SK-N-SH treated with all-trans-retinoic acid at 6 μM for 48 hours (cell line): ENCODE data around the gene TEAD1.

ENCODE experiments used
- ATAC-seq: fragments of 200-7000 bp; cut with Tn5 transposase; 3 replicates; pipeline ENCODE4 v1.9.1; 2020; ENCODE audit warnings: mild to moderate bottlenecking, moderate library complexity
- BACH2 ChIP-seq: fragments of 250-450 bp; sonication (Bioruptor Pico); IDR thresholded peaks from 2 replicates; pipeline ENCODE4 v1.9.0; 2021; ENCODE audit warnings: mild to moderate bottlenecking, borderline replicate concordance
- CSDC2 ChIP-seq: fragments of 250-450 bp; sonication (Bioruptor Pico); IDR thresholded peaks from 2 replicates; pipeline ENCODE4 v1.5.0; 2020; ENCODE audit warnings: mild to moderate bottlenecking, moderate library complexity
- ESRRG ChIP-seq: fragments of 250-450 bp; sonication (Bioruptor Pico); IDR thresholded peaks from 2 replicates; pipeline ENCODE4 v1.6.1; 2021; ENCODE audit warnings: mild to moderate bottlenecking
- ISL1 ChIP-seq: fragments of 250-450 bp; sonication (Bioruptor Pico); IDR thresholded peaks from 2 replicates; pipeline ENCODE4 v2.1.2; 2022; ENCODE audit warnings: mild to moderate bottlenecking, moderate library complexity
- OSR1 ChIP-seq: fragments of 250-450 bp; sonication (Bioruptor Pico); IDR thresholded peaks from 2 replicates; pipeline ENCODE4 v1.8.0; 2022; ENCODE audit warnings: moderate library complexity, mild to moderate bottlenecking, inconsistent platforms
- PPARA ChIP-seq: fragments of 250-450 bp; sonication (Bioruptor Pico); IDR thresholded peaks from 2 replicates; pipeline ENCODE4 v1.5.0; 2020; ENCODE audit warnings: mild to moderate bottlenecking, borderline replicate concordance
- RARB ChIP-seq: fragments of 250-450 bp; sonication (Bioruptor Pico); IDR thresholded peaks from 2 replicates; pipeline ENCODE4 v1.8.0; 2021; ENCODE audit warnings: mild to moderate bottlenecking, moderate library complexity
- SNAI2 ChIP-seq: fragments of 250-450 bp; sonication (Bioruptor Pico); IDR thresholded peaks from 2 replicates; pipeline ENCODE4 v1.5.0; 2020; ENCODE audit warnings: mild to moderate bottlenecking, moderate library complexity
- TCF4 ChIP-seq: fragments of 250-450 bp; sonication (Bioruptor Pico); IDR thresholded peaks from 2 replicates; pipeline ENCODE4 v1.8.0; 2021; ENCODE audit warnings: mild to moderate bottlenecking, moderate library complexity, borderline replicate concordance
- TOX ChIP-seq: fragments of 250-450 bp; sonication (Bioruptor Pico); IDR thresholded peaks from 2 replicates; pipeline ENCODE4 v1.8.0; 2021; ENCODE audit warnings: mild to moderate bottlenecking, moderate library complexity, borderline replicate concordance
- TSHZ2 ChIP-seq: fragments of 250-450 bp; sonication (Bioruptor Pico); IDR thresholded peaks from 2 replicates; pipeline ENCODE4 v1.5.0; 2020; ENCODE audit warnings: mild to moderate bottlenecking, moderate library complexity
- ZFP3 ChIP-seq: fragments of 250-450 bp; sonication (Bioruptor Pico); IDR thresholded peaks from 2 replicates; pipeline ENCODE4 v1.5.0; 2020; ENCODE audit warnings: mild to moderate bottlenecking, moderate library complexity
- ZFP30 ChIP-seq: fragments of 450-650 bp; formaldehyde crosslinking; IDR thresholded peaks from 2 replicates; pipeline ENCODE4 v1.5.0; 2022; ENCODE audit warnings: mild to moderate bottlenecking, moderate library complexity
- ZNF8 ChIP-seq: fragments of 450-650 bp; formaldehyde crosslinking; IDR thresholded peaks from 2 replicates; pipeline ENCODE4 v1.5.0; 2020; ENCODE audit warnings: mild to moderate bottlenecking, moderate library complexity
- TF ChIP-seq, protein P1 (sequence below): fragments of 250-450 bp; sonication (Bioruptor Pico); IDR thresholded peaks from 2 replicates; pipeline ENCODE4 v1.8.0; 2020; ENCODE audit warnings: mild to moderate bottlenecking, moderate library complexity, borderline replicate concordance
- TF ChIP-seq, protein P2 (sequence below): fragments of 250-450 bp; sonication (Bioruptor Pico); IDR thresholded peaks from 2 replicates; pipeline ENCODE4 v1.5.1; 2021; ENCODE audit warnings: mild to moderate bottlenecking, moderate library complexity
- TF ChIP-seq, protein P3 (sequence below): fragments of 250-450 bp; sonication (Bioruptor Pico); IDR thresholded peaks from 2 replicates; pipeline ENCODE4 v1.8.0; 2021; ENCODE audit warnings: low read depth, mild to moderate bottlenecking, moderate library complexity, borderline replicate concordance
- TF ChIP-seq, protein P4 (sequence below): fragments of 250-450 bp; sonication (Bioruptor Pico); IDR thresholded peaks from 2 replicates; pipeline ENCODE4 v1.5.1; 2020; ENCODE audit warnings: low read depth, mild to moderate bottlenecking, moderate library complexity

The TEAD1 gene

GRCh38 chr11:12746593-12747097, 72.4 kb downstream of the TEAD1 start:
- TF ChIP-seq, protein P1, sequence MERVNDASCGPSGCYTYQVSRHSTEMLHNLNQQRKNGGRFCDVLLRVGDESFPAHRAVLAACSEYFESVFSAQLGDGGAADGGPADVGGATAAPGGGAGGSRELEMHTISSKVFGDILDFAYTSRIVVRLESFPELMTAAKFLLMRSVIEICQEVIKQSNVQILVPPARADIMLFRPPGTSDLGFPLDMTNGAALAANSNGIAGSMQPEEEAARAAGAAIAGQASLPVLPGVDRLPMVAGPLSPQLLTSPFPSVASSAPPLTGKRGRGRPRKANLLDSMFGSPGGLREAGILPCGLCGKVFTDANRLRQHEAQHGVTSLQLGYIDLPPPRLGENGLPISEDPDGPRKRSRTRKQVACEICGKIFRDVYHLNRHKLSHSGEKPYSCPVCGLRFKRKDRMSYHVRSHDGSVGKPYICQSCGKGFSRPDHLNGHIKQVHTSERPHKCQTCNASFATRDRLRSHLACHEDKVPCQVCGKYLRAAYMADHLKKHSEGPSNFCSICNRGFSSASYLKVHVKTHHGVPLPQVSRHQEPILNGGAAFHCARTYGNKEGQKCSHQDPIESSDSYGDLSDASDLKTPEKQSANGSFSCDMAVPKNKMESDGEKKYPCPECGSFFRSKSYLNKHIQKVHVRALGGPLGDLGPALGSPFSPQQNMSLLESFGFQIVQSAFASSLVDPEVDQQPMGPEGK (CRISPR knock-in tag): no peak
- 0 out of 2 replicates have a peak, but pooled peaks have one; percentile 25 for TF ChIP-seq CSDC2 (CRISPR knock-in tag)
- peak; percentile 85 for ATAC-seq

- TF ChIP-seq, protein P2, sequence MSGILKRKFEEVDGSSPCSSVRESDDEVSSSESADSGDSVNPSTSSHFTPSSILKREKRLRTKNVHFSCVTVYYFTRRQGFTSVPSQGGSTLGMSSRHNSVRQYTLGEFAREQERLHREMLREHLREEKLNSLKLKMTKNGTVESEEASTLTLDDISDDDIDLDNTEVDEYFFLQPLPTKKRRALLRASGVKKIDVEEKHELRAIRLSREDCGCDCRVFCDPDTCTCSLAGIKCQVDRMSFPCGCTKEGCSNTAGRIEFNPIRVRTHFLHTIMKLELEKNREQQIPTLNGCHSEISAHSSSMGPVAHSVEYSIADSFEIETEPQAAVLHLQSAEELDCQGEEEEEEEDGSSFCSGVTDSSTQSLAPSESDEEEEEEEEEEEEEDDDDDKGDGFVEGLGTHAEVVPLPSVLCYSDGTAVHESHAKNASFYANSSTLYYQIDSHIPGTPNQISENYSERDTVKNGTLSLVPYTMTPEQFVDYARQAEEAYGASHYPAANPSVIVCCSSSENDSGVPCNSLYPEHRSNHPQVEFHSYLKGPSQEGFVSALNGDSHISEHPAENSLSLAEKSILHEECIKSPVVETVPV (CRISPR knock-in tag): no peak
- TF ChIP-seq RARB (CRISPR knock-in tag) (no peak), TOX (CRISPR knock-in tag) (no peak), PPARA (CRISPR knock-in tag) (no peak), ZFP30 (no peak), ISL1 (CRISPR knock-in tag) (no peak)
- ATAC-seq: no peak
Observed at GRCh38 chr11:12748561-12748960, 74.3 kb downstream of the TEAD1 start.

DNA sequence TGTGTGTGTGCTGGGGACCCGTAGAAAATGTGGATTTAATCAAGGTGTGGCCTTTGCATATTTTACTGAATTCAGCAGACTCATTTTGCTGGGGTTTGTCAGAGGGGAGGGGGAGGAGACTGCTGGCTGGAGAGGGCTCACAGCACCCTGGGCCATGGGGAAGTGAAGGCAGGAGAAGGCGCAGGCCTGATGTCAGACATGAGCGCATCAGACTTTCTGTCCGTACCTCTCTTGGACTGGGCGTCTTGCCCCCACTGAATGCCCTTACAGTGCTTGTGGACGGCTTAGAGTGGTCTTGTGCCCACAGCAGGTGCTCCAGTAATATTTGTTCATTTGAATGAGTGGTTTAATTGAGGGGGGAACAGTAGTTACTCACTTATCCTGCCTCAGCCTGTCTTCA, 75.2 kb downstream of the TEAD1 start:
- no peak for TF ChIP-seq OSR1 (CRISPR knock-in tag)
- TF ChIP-seq, protein P3, sequence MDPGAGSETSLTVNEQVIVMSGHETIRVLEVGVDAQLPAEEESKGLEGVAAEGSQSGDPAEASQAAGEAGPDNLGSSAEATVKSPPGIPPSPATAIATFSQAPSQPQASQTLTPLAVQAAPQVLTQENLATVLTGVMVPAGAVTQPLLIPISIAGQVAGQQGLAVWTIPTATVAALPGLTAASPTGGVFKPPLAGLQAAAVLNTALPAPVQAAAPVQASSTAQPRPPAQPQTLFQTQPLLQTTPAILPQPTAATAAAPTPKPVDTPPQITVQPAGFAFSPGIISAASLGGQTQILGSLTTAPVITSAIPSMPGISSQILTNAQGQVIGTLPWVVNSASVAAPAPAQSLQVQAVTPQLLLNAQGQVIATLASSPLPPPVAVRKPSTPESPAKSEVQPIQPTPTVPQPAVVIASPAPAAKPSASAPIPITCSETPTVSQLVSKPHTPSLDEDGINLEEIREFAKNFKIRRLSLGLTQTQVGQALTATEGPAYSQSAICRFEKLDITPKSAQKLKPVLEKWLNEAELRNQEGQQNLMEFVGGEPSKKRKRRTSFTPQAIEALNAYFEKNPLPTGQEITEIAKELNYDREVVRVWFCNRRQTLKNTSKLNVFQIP (CRISPR knock-in tag): no peak
- no peak for ATAC-seq

GRCh38 chr11:12750181-12750580, 76.0 kb downstream of the TEAD1 start:
- no peak for TF ChIP-seq PPARA (CRISPR knock-in tag)
- no peak for TF ChIP-seq ZFP3
- no peak for TF ChIP-seq SNAI2 (CRISPR knock-in tag)
- TF ChIP-seq TSHZ2 (CRISPR knock-in tag): no peak
- no peak for TF ChIP-seq ESRRG
- no peak for TF ChIP-seq CSDC2 (CRISPR knock-in tag)
- TF ChIP-seq ZNF8 (CRISPR knock-in tag): no peak
- TF ChIP-seq, protein P3 (CRISPR knock-in tag): no peak
- no peak for TF ChIP-seq TOX (CRISPR knock-in tag)

DNA sequence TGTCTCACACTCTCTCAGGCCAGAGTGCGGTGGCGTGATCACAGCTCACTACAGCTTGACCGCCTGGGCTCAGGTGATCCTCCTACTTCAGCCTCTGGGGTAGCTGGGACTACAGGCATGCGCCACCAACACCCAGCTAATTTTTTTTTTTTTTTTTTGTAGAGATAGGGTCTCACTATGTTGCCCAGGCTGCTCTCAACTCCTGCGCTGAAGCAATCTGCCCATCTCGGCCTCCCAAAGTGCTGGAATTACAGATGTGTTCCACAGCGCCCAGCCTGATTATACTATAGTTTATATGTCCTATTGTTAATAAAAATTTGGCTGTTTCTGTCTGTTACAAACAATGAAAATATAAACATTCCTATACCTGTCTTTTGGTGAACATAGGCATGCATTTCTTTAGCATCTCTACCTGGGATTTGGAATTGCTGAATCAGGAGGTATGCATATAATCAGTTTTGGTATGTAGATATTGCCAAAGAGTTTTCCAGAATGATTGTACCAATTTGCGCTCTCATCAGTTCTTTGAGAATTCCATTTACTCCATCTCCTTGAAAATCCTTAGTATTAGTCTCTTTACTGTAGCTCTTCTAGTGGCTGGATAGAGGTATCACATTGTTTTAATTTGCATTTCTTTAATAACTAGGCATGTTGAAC, 78.8 kb downstream of the TEAD1 start:
- ATAC-seq: no peak
- no peak for TF ChIP-seq TCF4 (CRISPR knock-in tag)
- TF ChIP-seq, protein P4, sequence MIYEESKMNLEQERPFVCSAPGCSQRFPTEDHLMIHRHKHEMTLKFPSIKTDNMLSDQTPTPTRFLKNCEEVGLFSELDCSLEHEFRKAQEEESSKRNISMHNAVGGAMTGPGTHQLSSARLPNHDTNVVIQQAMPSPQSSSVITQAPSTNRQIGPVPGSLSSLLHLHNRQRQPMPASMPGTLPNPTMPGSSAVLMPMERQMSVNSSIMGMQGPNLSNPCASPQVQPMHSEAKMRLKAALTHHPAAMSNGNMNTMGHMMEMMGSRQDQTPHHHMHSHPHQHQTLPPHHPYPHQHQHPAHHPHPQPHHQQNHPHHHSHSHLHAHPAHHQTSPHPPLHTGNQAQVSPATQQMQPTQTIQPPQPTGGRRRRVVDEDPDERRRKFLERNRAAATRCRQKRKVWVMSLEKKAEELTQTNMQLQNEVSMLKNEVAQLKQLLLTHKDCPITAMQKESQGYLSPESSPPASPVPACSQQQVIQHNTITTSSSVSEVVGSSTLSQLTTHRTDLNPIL (CRISPR knock-in tag): no peak
- TF ChIP-seq ZFP3: no peak
- TF ChIP-seq ZNF8 (CRISPR knock-in tag): no peak
- TF ChIP-seq ESRRG: no peak
- TF ChIP-seq ISL1 (CRISPR knock-in tag): no peak
- TF ChIP-seq, protein P3 (CRISPR knock-in tag): no peak
- TF ChIP-seq BACH2 (CRISPR knock-in tag): no peak
- TF ChIP-seq SNAI2 (CRISPR knock-in tag): no peak
- TF ChIP-seq, protein P1 (CRISPR knock-in tag): no peak

More at GRCh38 chr11:12750181-12750580, 76.0 kb downstream of the TEAD1 start:
- no peak for ATAC-seq
